HCT116 (cell line): ENCODE measurements around the gene MDFIC.

Experiments
- CEBPB ChIP-seq: IDR thresholded peaks from 2 replicates; pipeline ENCODE4 v1.6.1; 2012; ENCODE audit warnings: low read depth
- CTCF ChIP-seq, 3 experiments: fragments of 200-600 bp in 1 of 3; sonication (generic) in 1 of 3; IDR thresholded peaks in 2 of 3; conservative IDR thresholded peaks in 1 of 3; 2 replicates each; pipeline ENCODE4 v1.5.1; 2012 to 2017; ENCODE audit warnings: low read depth in 2 of 3, low read length in 2 of 3, antibody characterized with exemption in 1 of 3, borderline replicate concordance in 1 of 3, control low read depth in 1 of 3, mild to moderate bottlenecking in 1 of 3, mixed read lengths in 1 of 3, mixed run types in 1 of 3, moderate library complexity in 1 of 3; ENCODE audit not compliant: insufficient read depth in 1 of 3
- EZH2 ChIP-seq: fragments of 200-600 bp; sonication (generic); IDR thresholded peaks from 2 replicates; pipeline ENCODE4 v1.6.1; 2017; ENCODE audit warnings: antibody characterized with exemption, mixed run types
- EZH2phosphoT487 ChIP-seq: fragments of 200-600 bp; IDR thresholded peaks from 2 replicates; pipeline ENCODE4 v1.6.1; 2018; ENCODE audit warnings: antibody characterized with exemption, borderline replicate concordance
- FOSL1 ChIP-seq: IDR thresholded peaks from 2 replicates; pipeline ENCODE4 v1.6.1; 2012; ENCODE audit warnings: low read depth
- JUND ChIP-seq: IDR thresholded peaks from 2 replicates; pipeline ENCODE4 v1.6.1; 2012
- MAX ChIP-seq: IDR thresholded peaks from 2 replicates; pipeline ENCODE4 v1.6.1; 2012
- POLR2A ChIP-seq: IDR thresholded peaks from 2 replicates; pipeline ENCODE4 v1.7.0; 2011; ENCODE audit warnings: borderline replicate concordance; ENCODE audit not compliant: insufficient read depth, insufficient read length; ENCODE audit errors: extremely low read depth
- POLR2AphosphoS5 ChIP-seq: IDR thresholded peaks from 2 replicates; pipeline ENCODE4 v1.6.1; 2011; ENCODE audit warnings: mild to moderate bottlenecking, low read depth, low read length, moderate library complexity
- RAD21 ChIP-seq: IDR thresholded peaks from 2 replicates; pipeline ENCODE4 v1.6.1; 2012; ENCODE audit warnings: low read depth, mild to moderate bottlenecking
- REST ChIP-seq: IDR thresholded peaks from 2 replicates; pipeline ENCODE4 v1.6.1; 2012; ENCODE audit warnings: low read depth
- SRF ChIP-seq: IDR thresholded peaks from 2 replicates; pipeline ENCODE4 v1.6.1; 2012; ENCODE audit warnings: low read depth
- ZBTB33 ChIP-seq: IDR thresholded peaks from 2 replicates; pipeline ENCODE4 v1.6.1; 2011; ENCODE audit warnings: mild to moderate bottlenecking, low read length, moderate library complexity; ENCODE audit not compliant: insufficient replicate concordance; ENCODE audit errors: extremely low read depth

GRCh38 chr7:115068220-115068619 lies 146.3 kb downstream of the MDFIC start:
- TF ChIP-seq CTCF (IDR thresholded peaks at IDR 0.05 in 2 of 3, conservative IDR thresholded peaks at IDR 0.05 in 1 of 3; ENCODE audit: borderline replicate concordance in 1 of 3, insufficient read depth in 1 of 3, low read depth in 2 of 3, low read length in 2 of 3) = no peak
- TF ChIP-seq JUND = no peak
- TF ChIP-seq REST = no peak
- no peak for TF ChIP-seq ZBTB33
- no peak for TF ChIP-seq RAD21
- TF ChIP-seq POLR2A = no peak
- TF ChIP-seq EZH2 = no peak
- TF ChIP-seq MAX = no peak
- no peak for TF ChIP-seq FOSL1
- no peak for TF ChIP-seq POLR2AphosphoS5
- TF ChIP-seq EZH2phosphoT487 = no peak
- no peak for TF ChIP-seq SRF
- no peak for TF ChIP-seq CEBPB
